CD4-positive, CD25-positive, alpha-beta regulatory T cell (primary cell): ENCODE results near the gene SMOC2. TPM values are rescaled to one million over a fixed set of nuclear protein-coding genes. Genes with fewer than 3 reads are reported as not detected.

Source experiments
- polyA plus RNA-seq, 4 donors: library from polyadenylated mRNA; unstranded; fragments of 300-500 nt; fragmentation: Illumina TruSeq; gene quantifications; one replicate each; pipeline ENCODE4 v1.2.3, GENCODE V29; 2021
- total RNA-seq: library from RNA; stranded (reverse); gene quantifications from one replicate; pipeline ENCODE4 v1.2.3, GENCODE V29; 2022

Gene SMOC2
- total and polyA plus RNA-seq, 5 donors from 2014 or later, result not detected

Other genes with a start within 250 kb of the SMOC2 start
- gene DACT2, start 121.4 kb upstream of the SMOC2 start, total RNA-seq, result not detected
- gene DACT2, start 121.4 kb upstream of the SMOC2 start, polyA plus RNA-seq, result not detected